Measurements from ENCODE around the gene FBXO30.

The FBXO30 gene

DNA sequence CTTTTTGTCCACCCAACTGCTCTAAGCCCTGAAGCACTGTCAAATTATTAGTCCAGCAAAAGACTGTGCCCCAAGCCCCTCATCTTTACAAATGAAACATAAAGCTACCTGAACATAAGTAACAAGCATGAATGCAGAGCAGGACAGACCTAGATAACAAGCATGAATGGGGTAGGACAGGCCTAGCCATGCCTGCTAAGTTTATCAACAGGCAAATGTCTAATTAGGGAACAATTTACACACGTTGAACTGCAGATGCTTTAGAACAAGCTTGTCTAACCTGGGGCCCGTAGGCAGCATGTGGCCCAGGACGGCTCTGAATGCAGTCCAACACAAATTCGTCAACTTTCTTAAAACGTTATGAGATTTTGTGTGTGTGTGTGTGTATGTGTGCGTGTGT lies 13.6 kb downstream of the FBXO30 start:
- no peak overlapping the region for H3K4me3 ChIP-seq (ENCODE audit: control insufficient read depth, low read depth, low read length)
- TF ChIP-seq, protein P1, sequence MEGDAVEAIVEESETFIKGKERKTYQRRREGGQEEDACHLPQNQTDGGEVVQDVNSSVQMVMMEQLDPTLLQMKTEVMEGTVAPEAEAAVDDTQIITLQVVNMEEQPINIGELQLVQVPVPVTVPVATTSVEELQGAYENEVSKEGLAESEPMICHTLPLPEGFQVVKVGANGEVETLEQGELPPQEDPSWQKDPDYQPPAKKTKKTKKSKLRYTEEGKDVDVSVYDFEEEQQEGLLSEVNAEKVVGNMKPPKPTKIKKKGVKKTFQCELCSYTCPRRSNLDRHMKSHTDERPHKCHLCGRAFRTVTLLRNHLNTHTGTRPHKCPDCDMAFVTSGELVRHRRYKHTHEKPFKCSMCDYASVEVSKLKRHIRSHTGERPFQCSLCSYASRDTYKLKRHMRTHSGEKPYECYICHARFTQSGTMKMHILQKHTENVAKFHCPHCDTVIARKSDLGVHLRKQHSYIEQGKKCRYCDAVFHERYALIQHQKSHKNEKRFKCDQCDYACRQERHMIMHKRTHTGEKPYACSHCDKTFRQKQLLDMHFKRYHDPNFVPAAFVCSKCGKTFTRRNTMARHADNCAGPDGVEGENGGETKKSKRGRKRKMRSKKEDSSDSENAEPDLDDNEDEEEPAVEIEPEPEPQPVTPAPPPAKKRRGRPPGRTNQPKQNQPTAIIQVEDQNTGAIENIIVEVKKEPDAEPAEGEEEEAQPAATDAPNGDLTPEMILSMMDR (conservative IDR thresholded peaks at IDR 0.05; ENCODE audit: control insufficient read depth, insufficient read depth, low read depth, low read length) = no peak
- DNase-seq (ENCODE audit: low read depth) = no peak

DNA sequence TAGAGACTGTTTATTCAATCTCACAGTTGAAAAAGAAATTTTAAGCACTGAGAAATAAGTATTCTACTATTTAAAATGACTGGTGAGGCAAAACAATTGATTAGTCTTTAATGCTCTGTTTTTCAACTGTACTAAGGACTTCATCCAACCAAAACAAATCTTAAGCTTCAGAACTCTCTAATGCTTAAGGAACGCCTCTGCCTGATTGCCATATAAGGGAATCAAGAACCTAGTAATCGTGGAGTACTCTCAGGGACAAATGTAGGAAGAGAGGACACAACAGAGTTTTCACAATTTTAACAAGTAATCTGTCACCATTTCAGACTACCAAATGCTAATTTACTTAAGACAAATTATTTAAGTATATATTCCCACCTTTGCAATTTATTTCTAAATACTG lies 16.1 kb downstream of the FBXO30 start:
- TF ChIP-seq, protein P1 (conservative IDR thresholded peaks at IDR 0.05; ENCODE audit: control insufficient read depth, insufficient read depth, low read depth, low read length) = no peak
- H3K4me3 ChIP-seq (ENCODE audit: control insufficient read depth, low read depth, low read length) = no peak overlapping the region
- DNase-seq (ENCODE audit: low read depth) = peak; percentile 29

DNA sequence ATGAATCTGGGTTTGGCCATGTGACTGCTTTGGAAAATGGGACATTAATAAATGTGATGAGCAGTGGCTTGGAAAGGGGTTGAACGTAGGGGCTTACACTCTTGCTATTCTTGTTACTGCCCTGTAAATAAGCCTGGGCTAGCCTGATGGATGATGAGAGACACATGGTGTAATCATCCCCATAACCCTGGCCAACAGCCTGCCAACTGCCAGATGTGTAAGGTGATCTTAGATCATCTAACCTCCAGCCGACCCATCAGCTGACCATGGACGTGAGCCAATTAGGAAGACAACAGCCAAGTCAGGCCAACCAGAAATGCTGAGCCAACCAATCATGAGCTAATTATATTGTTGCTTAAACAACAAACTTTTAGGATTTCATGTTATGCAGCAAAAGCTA lies 25.2 kb downstream of the FBXO30 start:
- TF ChIP-seq, protein P1 (conservative IDR thresholded peaks at IDR 0.05; ENCODE audit: control insufficient read depth, insufficient read depth, low read depth, low read length) = no peak
- DNase-seq (ENCODE audit: low read depth) = peak; percentile 90

DNA sequence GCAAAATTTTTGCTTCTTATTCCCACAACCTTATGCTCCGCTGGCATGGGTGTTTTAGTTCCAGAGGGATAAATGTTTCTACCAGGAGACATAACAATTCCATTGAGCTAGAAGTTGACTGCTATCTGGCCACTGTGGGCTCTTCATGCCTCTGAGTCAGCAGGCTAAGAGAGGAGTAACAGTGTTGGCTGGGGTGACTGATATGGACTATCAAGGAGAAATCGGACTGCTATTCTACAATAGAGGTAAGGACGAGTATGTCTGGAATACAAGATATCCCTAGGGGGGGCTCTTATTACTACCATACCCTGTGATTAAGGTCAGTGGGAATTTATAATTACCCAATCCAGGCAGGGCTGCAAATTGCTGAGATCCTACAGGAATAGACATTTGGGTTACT lies 26.9 kb downstream of the FBXO30 start:
- no peak for DNase-seq (ENCODE audit: low read depth)
- TF ChIP-seq, protein P1 (conservative IDR thresholded peaks at IDR 0.05; ENCODE audit: control insufficient read depth, insufficient read depth, low read depth, low read length) = no peak
- H3K4me3 ChIP-seq (ENCODE audit: control insufficient read depth, low read depth, low read length) = no peak overlapping the region

More for the DNA sequence above, 25.2 kb downstream of the FBXO30 start:
- H3K4me3 ChIP-seq (ENCODE audit: control insufficient read depth, low read depth, low read length) = no peak overlapping the region

DNA sequence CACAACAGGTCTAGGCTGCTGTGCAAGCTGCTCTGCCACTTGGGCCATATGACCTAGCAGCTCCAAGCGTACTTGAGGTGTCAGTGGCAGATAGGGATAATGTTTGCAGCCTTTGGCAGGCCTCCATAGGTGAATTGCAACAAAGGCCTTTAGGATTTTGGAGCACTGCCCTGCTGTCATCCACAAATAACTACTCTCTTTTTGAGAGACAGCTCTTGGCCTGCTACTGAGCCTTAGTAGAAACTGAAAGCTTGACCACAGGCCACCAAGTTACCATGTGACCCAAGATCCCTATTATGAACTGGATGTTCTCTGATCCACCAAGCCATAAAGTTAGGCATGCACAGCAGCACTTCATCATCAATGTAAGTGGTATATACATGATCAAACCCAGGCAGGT lies 29.9 kb downstream of the FBXO30 start:
- DNase-seq (ENCODE audit: low read depth) = no peak
- TF ChIP-seq, protein P1 (conservative IDR thresholded peaks at IDR 0.05; ENCODE audit: control insufficient read depth, insufficient read depth, low read depth, low read length) = no peak
- no peak overlapping the region for H3K4me3 ChIP-seq (ENCODE audit: control insufficient read depth, low read depth, low read length)

DNA sequence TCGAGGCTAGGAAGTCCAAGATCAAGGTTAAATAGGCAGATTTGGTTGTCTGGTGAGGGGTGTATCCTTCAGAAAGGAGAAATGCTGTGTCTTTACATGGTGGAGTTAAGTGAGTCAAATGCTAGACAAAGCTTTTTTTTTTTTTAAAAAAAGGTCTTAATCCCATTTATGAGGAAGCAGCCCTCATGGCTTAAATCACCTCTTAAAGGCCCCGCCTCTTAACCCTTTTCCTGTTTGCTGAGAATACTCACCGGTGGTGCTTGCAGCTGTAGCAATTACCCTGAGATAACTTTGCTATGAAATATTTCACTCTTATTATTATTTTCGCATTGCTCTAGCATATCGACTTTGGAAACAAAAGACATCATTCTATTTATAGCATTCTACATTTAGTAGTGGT lies 30.8 kb downstream of the FBXO30 start:
- no peak for DNase-seq (ENCODE audit: low read depth)
- no peak overlapping the region for H3K4me3 ChIP-seq (ENCODE audit: control insufficient read depth, low read depth, low read length)
- TF ChIP-seq, protein P1 (conservative IDR thresholded peaks at IDR 0.05; ENCODE audit: control insufficient read depth, insufficient read depth, low read depth, low read length) = no peak

DNA sequence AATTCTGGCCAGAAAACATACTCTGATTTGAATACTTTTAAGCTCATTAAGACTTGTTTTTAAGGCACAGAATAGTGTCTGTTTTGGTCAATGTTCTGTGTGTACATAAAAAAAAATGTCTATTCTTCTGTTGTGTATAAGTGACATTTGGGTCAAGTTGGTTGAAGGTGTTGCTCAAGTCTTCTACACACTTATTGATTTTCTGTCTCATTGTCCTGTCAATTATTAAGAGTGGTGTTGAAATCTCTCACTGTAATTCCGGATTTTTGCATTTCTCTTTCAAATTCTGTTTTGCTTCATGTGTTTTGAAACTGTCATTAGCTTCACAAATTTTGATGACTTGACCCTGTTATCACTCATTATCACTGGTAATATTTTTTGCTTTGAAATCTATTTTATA lies 41.7 kb downstream of the FBXO30 start:
- DNase-seq (ENCODE audit: low read depth) = no peak
- TF ChIP-seq, protein P1 (conservative IDR thresholded peaks at IDR 0.05; ENCODE audit: control insufficient read depth, insufficient read depth, low read depth, low read length) = no peak
- no peak overlapping the region for H3K4me3 ChIP-seq (ENCODE audit: control insufficient read depth, low read depth, low read length)

Data from fibroblast of mammary gland (primary cell).